Amygdala (tissue), 56 donors: ENCODE measurements around the gene ZSCAN31.
"Not testable (repeated sequence)": the region's sequence is repeated elsewhere in the genome, so short reads cannot be mapped to it uniquely, and the experiment has no call there.

ENCODE experiments used
- DNase-seq, 56 donors: peaks; one replicate each; lab custom pipeline; 2025; lab: John Stamatoyannopoulos, UW

Gene ZSCAN31

GRCh38 chr6:28335564-28336283, at the start of gene ZSCAN31:
Gene ZSCAN31, minus strand, starts transcription at chr6:28336148. Its CDS starts 6,465 bp downstream, at chr6:28329683.
- peak; percentile 42 to 99 (median 82) for DNase-seq

- DNase-seq: no peak
Observed at GRCh38 chr6:28384143-28384533, 48.2 kb upstream of the ZSCAN31 start.

GRCh38 chr6:28383235-28384142, 47.5 kb upstream of the ZSCAN31 start:
- DNase-seq: peak in 53 of 56 donors; percentile 1 to 75 (median 36)

GRCh38 chr6:28380381-28380780, 44.4 kb upstream of the ZSCAN31 start:
- DNase-seq: no peak

- DNase-seq: no peak
Observed at GRCh38 chr6:28378644-28379043, 42.7 kb upstream of the ZSCAN31 start.

GRCh38 chr6:28377879-28378278, 41.9 kb upstream of the ZSCAN31 start:
- no peak for DNase-seq

- DNase-seq: no peak
Observed at GRCh38 chr6:28373925-28374324, 38.0 kb upstream of the ZSCAN31 start.

GRCh38 chr6:28371706-28372451, 35.9 kb upstream of the ZSCAN31 start:
- no peak for DNase-seq

- no peak for DNase-seq
Observed at GRCh38 chr6:28371280-28371679, 35.3 kb upstream of the ZSCAN31 start.

- DNase-seq: no peak
Observed at GRCh38 chr6:28370440-28370839, 34.5 kb upstream of the ZSCAN31 start.

- no peak for DNase-seq
Observed at GRCh38 chr6:28369463-28369862, 33.5 kb upstream of the ZSCAN31 start.

- DNase-seq: no peak
Observed at GRCh38 chr6:28368522-28368921, 32.6 kb upstream of the ZSCAN31 start.

GRCh38 chr6:28365590-28365989, 29.6 kb upstream of the ZSCAN31 start:
- DNase-seq: not testable (repeated sequence)

GRCh38 chr6:28360961-28361360, 25.0 kb upstream of the ZSCAN31 start:
- DNase-seq: no peak

- DNase-seq: not testable (repeated sequence)
Observed at GRCh38 chr6:28359562-28359961, 23.6 kb upstream of the ZSCAN31 start.

GRCh38 chr6:28357036-28357435, 21.1 kb upstream of the ZSCAN31 start:
- DNase-seq: peak in 7 of 56 donors; percentile 1 to 43 (median 22)

- peak in 3 of 56 donors; percentile 22 to 35 (median 32) for DNase-seq
Observed at GRCh38 chr6:28356666-28357020, 20.7 kb upstream of the ZSCAN31 start.

GRCh38 chr6:28355743-28356665, 20.1 kb upstream of the ZSCAN31 start:
- peak in 55 of 56 donors; percentile 8 to 84 (median 57) for DNase-seq

GRCh38 chr6:28354688-28355554, 19.0 kb upstream of the ZSCAN31 start:
- peak in 1 of 56 donors; percentile 1 for DNase-seq
